Measurements from ENCODE around the gene MTOR. TPM values are rescaled to one million over a fixed set of nuclear protein-coding genes. Genes with fewer than 3 reads are reported as not detected.

The MTOR gene
- 12.0 to 14.4 TPM (median 13.7 TPM) in 5 replicates for total RNA-seq (2022; extraction: Qiagen RNA extraction; ENCODE audit: low read depth)

DNA sequence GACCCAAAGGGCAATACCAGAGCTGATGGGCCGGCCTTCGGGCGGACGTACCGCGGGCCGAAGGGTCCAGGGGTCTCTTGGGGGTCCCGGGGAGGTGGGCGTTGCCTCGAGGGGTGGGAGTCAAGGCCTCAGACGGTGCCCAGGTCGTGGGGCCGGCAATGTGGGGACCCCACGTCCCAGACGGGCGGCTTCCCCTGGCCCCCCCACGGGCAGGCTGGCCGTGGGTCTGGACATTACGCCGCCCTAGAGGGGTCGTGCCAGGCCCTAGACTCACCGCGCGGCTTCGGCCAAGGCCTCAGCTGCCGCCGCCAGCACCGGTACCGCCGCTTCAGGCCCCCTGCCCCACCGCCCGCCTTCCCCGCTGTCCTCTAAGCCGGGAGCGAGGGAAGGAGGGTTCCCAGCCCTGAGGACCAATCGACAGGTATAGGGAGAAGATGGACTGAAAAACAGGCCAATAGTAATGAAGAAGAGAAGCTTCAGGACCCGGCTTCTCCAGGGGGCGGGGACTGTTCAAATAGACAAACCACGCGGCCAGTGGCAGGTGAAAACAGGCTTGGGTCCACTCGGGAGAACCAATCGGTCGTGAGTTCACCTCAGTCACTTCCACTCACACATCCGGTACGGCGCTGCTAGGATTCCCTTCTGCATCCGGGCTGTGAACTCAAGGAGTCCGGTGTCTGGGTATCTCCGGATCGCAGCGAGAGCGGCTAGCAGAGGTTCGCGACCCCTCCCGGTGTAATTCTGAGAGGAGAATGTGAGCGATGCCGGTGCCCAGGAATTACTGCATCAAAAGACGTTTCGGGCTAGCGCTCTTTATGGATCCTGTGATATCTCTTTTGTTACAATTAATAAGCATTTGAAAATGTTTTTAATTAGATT lies at the start of gene MTOR:
TSS of gene MTOR (minus strand) at position 381 of the 879 bp plus-strand sequence. CDS start 3,142 bp downstream, outside the sequence.

DNA sequence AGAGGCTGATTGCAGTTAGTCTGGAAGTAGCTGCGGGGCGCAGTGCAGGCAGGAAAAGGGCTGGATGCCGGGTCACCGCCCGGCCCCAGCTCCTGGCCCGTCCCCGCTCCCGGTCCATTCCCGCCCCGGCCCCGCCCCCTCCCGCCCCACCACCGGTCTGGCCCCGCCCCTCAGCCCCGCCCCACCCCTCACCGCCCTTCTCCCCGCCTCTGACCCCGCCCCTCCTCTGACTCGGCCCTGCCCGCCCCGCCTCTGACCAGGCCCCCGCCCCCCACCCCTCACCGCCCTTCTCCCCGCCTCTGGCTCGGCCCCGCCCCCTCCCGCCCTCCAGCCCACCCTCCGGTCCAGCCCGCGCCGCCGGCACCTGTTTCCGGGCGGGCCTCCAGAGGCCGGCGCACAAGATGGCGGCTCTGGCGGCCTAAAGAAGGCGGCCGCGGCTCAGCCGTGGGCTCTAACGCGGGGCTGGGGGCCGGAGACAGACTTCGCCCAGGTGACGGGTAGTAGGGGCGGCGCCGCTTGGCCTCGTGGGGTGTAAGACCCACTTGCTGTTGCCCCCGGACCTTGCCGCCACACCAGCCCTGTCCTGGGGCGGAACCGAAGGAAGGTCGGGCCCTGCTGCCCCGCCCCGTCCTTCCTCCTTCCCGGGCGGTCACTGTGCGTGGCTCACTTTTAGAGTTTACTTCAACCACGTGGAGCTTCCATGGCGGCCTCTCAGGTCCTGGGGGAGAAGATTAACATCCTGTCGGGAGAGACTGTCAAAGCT lies 10.7 kb upstream of the MTOR start, which contains the start of gene UBIAD1:
TSS of gene UBIAD1 (plus strand) at position 367 of the 763 bp plus-strand sequence. CDS start at position 701, 334 bp downstream.

DNA sequence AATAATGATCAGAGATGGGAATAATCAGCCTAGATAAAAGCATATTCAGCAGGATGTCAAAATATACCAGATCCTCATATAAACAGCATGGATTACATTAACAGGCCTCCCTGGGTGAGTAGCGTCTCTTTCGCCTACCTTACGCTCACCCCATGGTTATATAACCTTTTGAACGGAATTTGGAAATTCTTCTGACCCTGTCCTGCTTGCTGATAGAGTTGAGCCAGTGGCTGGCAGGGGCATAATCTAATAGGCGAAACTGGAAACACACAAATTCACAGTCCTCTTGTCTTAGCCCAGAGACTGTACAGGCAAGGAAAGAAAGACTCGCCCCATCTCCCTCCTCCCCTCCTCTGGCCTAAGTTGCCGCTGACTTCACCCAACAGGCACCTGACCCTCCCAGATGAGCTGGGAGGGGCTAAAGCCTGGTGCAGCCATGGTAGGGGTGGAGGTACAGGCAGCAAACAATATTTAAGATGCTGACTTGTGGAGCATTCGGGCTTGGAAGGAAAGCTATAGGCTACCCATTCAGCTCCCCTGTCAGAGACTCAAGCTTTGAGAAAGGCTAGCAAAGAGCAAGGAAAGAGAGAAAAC lies 73.4 kb downstream of the MTOR start, which contains the start of gene ANGPTL7:
TSS of gene ANGPTL7 (plus strand) at position 498 of the 594 bp plus-strand sequence. CDS start 225 bp downstream, outside the sequence.

DNA sequence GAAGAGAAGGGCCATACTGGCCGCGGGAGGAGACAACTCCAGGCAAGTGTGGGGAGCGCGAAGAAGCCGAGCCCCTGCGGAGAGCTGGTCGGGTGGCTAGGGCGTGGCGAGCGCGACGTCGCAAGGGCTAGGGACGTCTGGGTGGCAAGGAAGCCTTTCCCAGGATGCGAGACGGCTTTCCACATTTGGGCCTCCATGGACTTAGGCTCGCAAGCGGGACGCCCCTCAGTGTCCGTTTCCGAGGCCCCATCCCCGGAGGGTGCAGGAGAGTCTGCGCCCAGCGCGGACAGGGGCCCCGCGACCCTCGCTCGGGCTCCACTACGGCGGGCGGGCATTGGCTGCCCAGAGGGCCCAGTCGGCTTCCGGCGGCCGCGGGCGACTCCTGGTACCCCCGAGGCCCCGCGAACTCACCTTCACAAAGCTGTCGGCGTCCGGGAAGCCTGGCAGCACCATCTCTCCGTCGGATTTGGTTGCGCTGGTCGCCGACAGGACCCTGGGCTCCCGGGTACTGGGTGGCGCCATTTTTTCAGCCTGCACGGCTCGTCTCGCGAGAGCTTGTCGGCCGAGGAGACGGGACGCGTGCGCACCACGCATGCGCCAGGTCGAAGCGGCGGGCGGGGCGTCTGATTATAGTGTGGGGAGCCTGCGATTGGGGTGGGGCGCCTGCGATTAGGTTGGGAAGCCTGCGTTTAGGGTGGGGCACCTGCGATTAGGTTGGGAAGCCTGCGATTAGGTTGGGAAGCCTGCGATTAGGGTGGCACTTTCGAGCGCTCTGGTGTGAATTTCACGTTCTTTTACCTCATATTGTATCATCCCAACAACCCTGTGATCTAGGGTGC lies 162.8 kb downstream of the MTOR start, which contains the start of gene EXOSC10:
TSS of gene EXOSC10 (minus strand) at position 560 of the 839 bp plus-strand sequence. CDS start at position 522, 38 bp downstream.

GRCh38 chr1:11059968-11060830 lies 202.2 kb downstream of the MTOR start, which contains the start of gene SRM:
Gene SRM, minus strand, starts transcription at chr1:11060018. Its CDS starts 75 bp downstream, at chr1:11059943.

Other genes with a start within 250 kb of the MTOR start
- 160 to 244 TPM (median 195 TPM) in 5 replicates for gene TARDBP, start 249.9 kb downstream of the MTOR start, total RNA-seq (2022; extraction: Qiagen RNA extraction; ENCODE audit: low read depth)
- 0.11 to 0.31 TPM (median 0.15 TPM) in 4 of 5 replicates, not detected in the other for gene MASP2, start 215.3 kb downstream of the MTOR start, total RNA-seq (2022; extraction: Qiagen RNA extraction; ENCODE audit: low read depth)
- gene SRM, start 202.5 kb downstream of the MTOR start, total RNA-seq (2022; extraction: Qiagen RNA extraction; ENCODE audit: low read depth) = 142 to 245 TPM (median 200 TPM) in 5 replicates
- 36.4 to 39.3 TPM (median 38.1 TPM) in 5 replicates for gene EXOSC10, start 162.7 kb downstream of the MTOR start, total RNA-seq (2022; extraction: Qiagen RNA extraction; ENCODE audit: low read depth)
- not detected in 5 replicates for gene ANGPTL7, start 73.2 kb downstream of the MTOR start, total RNA-seq (2022; extraction: Qiagen RNA extraction; ENCODE audit: low read depth)
- 14.5 to 16.6 TPM (median 15.8 TPM) in 5 replicates for gene UBIAD1, start 10.6 kb upstream of the MTOR start, total RNA-seq (2022; extraction: Qiagen RNA extraction; ENCODE audit: low read depth)
- 0.13 to 0.41 TPM (median 0.20 TPM) in 5 replicates for gene DISP3, start 216.6 kb upstream of the MTOR start, total RNA-seq (2022; extraction: Qiagen RNA extraction; ENCODE audit: low read depth)